ENCODE data around the gene SCUBE1. TPM values are rescaled to one million over a fixed set of nuclear protein-coding genes. Genes with fewer than 3 reads are reported as not detected.
"Not testable (repeated sequence)": the region's sequence is repeated elsewhere in the genome, so short reads cannot be mapped to it uniquely, and the experiment has no call there.

Gene SCUBE1
- total and polyA plus RNA-seq, 3 donors from 2014 or later = 11.0 to 28.9 (median 23.5) TPM

DNA sequence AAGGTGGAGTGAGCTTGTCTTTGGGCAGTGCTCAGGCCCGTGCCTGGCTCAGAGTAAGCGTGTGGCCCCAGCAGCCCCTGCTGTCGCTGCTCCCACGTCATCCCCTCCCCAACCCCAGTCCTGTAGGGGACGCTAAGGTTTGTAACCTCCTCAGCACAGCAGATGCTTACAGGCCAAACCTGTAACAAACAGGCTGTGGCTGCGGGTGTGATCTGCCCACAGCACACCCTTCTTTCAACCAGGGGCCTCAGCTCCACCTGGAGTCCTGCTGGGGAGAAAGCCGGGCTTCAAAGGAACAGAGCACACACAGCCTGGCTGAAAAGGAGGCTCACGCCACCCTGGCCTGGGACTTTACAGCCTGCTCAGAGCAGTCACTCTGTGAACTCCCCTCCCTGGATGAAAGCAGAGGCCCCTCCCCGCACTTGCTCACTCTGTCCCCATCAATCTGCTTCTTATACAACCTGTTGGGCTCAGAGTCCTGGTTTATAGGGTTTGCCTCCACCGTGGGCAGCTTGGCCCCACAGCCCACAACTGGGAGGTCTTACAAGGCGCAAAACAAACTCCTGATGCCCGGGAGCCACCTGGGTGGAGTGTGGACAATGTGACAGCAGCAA is 54.3 kb downstream of the SCUBE1 start:
- 76 to 77% methylated on average over 9 to 12 of the region's 12 CpGs for WGBS, 2 donors
- H3K27ac ChIP-seq = peak overlapping the region; percentile 63 to 66
- intact Hi-C loops (cut with DNase I; ENCODE audit: low total_unique reads) = no loop called here
- no peaks in the 10 kb centered on the region for H3K9me3 ChIP-seq
- H3K4me1 ChIP-seq = peaks cover 28% of the 10 kb centered on the region
- TF ChIP-seq, protein P1, sequence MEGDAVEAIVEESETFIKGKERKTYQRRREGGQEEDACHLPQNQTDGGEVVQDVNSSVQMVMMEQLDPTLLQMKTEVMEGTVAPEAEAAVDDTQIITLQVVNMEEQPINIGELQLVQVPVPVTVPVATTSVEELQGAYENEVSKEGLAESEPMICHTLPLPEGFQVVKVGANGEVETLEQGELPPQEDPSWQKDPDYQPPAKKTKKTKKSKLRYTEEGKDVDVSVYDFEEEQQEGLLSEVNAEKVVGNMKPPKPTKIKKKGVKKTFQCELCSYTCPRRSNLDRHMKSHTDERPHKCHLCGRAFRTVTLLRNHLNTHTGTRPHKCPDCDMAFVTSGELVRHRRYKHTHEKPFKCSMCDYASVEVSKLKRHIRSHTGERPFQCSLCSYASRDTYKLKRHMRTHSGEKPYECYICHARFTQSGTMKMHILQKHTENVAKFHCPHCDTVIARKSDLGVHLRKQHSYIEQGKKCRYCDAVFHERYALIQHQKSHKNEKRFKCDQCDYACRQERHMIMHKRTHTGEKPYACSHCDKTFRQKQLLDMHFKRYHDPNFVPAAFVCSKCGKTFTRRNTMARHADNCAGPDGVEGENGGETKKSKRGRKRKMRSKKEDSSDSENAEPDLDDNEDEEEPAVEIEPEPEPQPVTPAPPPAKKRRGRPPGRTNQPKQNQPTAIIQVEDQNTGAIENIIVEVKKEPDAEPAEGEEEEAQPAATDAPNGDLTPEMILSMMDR (IDR thresholded peaks at IDR 0.05) = no peak
- no peak for TF ChIP-seq POLR2A (IDR thresholded peaks at IDR 0.05)
- H3K4me3 ChIP-seq = no peak overlapping the region
- H3K36me3 ChIP-seq (ENCODE audit: low read depth, missing control alignments) = no peaks in the 10 kb centered on the region
- H3K27me3 ChIP-seq = no peaks in the 10 kb centered on the region
- DNase-seq = no peak

DNA sequence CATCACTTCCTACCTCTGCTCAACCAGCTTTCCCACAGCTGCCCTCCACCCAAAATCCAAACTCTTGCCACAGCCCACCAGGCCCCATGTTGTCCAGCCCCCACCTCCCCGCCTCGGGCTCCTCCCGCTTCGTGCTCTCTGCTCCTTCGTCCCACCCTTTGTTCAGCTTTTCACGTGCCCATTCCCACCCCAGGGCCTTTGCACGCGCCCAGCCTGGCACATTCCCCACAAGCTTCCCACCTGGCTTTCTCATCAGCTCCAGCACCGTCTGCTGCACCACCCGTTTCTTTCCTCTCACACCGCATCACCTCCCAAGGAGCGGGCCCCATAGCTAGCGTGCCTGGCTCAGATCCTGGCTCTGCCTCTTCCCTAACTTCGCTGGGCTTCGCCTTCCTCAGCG is 54.8 kb downstream of the SCUBE1 start:
- DNase-seq = no peak
- H3K9me3 ChIP-seq = no peaks in the 10 kb centered on the region
- H3K4me3 ChIP-seq = no peak overlapping the region
- 92 to 97% methylated on average over 16 of the region's 16 CpGs for WGBS, 2 donors
- no peak overlapping the region for H3K27ac ChIP-seq
- H3K4me1 ChIP-seq = peaks cover 28% of the 10 kb centered on the region
- intact Hi-C loops (cut with DNase I; ENCODE audit: low total_unique reads) = no loop called here
- H3K27me3 ChIP-seq = no peaks in the 10 kb centered on the region
- TF ChIP-seq, protein P1 (IDR thresholded peaks at IDR 0.05) = no peak
- no peak for TF ChIP-seq POLR2A (IDR thresholded peaks at IDR 0.05)
- no peaks in the 10 kb centered on the region for H3K36me3 ChIP-seq (ENCODE audit: low read depth, missing control alignments)

DNA sequence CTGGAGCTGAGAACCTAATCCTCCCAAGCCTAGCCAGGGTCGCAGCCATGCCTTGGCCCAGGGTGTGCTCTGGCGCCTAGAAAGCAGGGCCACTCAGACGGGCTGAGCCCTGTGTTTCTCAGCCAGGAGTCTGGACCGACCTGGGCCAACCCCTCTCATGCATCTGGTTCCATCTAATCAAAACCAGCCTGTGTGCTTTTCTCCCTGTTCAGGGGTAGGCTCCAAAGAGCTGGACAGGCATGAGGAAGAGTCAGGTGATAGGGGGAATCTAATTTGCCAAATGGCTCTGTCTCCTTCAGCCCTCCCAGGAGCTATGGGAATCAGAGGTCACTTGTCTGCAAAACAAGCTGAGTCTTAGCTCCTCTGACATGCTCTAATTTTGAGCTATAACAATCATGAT is 55.7 kb downstream of the SCUBE1 start:
- no peak for DNase-seq
- no peak for TF ChIP-seq POLR2A (IDR thresholded peaks at IDR 0.05)
- TF ChIP-seq, protein P1 (IDR thresholded peaks at IDR 0.05) = no peak
- intact Hi-C loops (cut with DNase I; ENCODE audit: low total_unique reads) = no loop called here
- H3K4me3 ChIP-seq = no peak overlapping the region
- 71% methylated on average over 4 of the region's 4 CpGs; no CpG with 5 or more reads in 1 of the 2 donors for WGBS, 2 donors
- H3K36me3 ChIP-seq (ENCODE audit: low read depth, missing control alignments) = no peaks in the 10 kb centered on the region
- H3K4me1 ChIP-seq = peaks cover 28% of the 10 kb centered on the region
- H3K9me3 ChIP-seq = no peaks in the 10 kb centered on the region
- no peaks in the 10 kb centered on the region for H3K27me3 ChIP-seq
- no peak overlapping the region for H3K27ac ChIP-seq

DNA sequence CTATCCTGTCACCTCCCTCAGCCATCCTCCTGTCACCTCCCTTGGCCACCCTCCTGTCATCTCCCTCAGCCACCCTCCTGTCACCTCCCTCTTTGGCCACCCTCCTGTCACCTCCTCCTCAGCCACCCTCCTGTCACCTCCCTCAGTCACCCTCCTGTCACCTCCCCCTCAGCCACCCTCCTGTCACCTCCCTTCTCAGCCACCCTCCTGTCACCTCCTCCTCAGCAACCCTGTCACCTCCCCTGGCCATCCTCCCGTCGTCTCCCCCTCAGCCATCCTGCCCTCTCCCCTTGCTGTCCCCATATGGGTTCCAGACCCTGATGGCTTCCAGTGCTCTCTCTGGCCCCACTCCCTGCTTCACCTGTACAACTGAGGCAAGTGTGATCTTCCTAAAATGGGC is 61.8 kb downstream of the SCUBE1 start:
- 56 to 69% methylated on average over 2 of the region's 2 CpGs for WGBS, 2 donors
- Histone ChIP-seq H3K27ac (no peak overlapping the region), H3K4me1 (no peaks in the 10 kb centered on the region), H3K27me3 (no peaks in the 10 kb centered on the region), H3K4me3 (no peak overlapping the region), H3K9me3 (no peaks in the 10 kb centered on the region), H3K36me3 (ENCODE audit: low read depth, missing control alignments) (no peaks in the 10 kb centered on the region)
- no peak for TF ChIP-seq POLR2A (IDR thresholded peaks at IDR 0.05)
- TF ChIP-seq, protein P1 (IDR thresholded peaks at IDR 0.05) = no peak
- no peak for DNase-seq
- intact Hi-C loops (cut with DNase I; ENCODE audit: low total_unique reads) = no loop called here

DNA sequence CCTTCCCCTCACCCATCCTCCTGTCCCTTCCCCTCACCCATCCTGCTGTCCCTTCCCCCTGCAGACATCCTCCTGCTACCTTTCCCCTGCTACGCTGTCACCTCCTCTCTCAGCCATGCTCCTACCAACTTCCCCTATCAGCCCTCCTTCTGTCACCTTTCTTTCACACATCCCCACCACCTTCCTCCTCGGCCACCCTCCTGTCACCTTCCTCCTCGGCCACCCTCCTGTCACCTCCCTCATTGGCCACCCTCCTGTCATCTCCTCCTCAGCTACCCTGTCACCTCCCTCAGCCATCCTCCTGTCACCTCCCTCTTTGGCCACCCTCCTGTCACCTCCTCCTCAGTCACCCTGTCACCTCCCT is 62.7 kb downstream of the SCUBE1 start:
- WGBS, 2 donors = 81% methylated on average over 3 of the region's 3 CpGs
- DNase-seq; H3K27me3 ChIP-seq; H3K27ac ChIP-seq; H3K36me3 ChIP-seq (ENCODE audit: low read depth, missing control alignments); H3K4me1 ChIP-seq; H3K9me3 ChIP-seq; H3K4me3 ChIP-seq; intact Hi-C loops (cut with DNase I; ENCODE audit: low total_unique reads): not testable (repeated sequence)
